Measurements from ENCODE around the gene CFLAR. TPM values are rescaled to one million over a fixed set of nuclear protein-coding genes. Genes with fewer than 3 reads are reported as not detected.

Gene CFLAR
- total RNA-seq, 1 donor from 2014 or later, result 43.9 TPM

DNA sequence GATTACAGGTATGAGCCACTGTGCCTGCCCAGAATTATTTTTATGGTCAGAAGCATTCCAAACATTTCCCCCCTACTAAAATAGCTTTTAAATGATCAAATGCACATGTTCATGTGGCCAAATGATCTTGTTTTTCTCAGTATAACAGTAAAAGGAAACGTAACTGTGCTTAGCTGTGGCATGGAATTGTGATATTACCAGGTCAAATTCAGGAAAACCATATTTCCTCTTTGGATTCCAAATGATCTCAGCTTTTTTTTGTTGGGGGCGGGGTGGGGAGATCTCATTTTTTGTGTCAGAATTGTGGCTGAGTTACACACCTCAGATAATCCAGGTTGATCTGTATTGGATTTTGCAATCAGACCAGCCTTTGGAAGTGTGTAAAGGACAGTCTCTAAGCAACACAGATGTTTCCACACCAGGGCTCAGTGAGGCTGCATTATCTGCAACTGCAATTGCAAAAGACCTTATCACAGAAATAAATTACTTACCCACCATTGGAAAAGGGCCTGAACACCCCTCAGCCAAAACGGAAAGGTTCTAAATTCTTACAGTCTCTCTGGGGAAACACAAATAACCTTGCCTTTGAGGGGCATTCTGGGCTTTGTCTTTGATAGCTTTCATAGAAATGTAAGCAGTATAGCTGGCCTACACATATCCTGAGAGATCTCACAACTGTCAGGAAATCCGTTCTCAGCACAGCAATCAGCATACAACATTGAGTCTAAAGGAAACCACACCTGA lies 75.3 kb downstream of the CFLAR start:
- Mint-ChIP-seq H3K27me3 (ENCODE audit: low read depth) (no peaks in the 10 kb centered on the region), H3K9me3 (no peaks in the 10 kb centered on the region), H3K4me1 (peaks cover 3% of the 10 kb centered on the region), H3K36me3 (peaks cover 2% of the 10 kb centered on the region), H3K4me3 (no peak overlapping the region), H3K27ac (no peak overlapping the region)
- TF ChIP-seq, protein P1, sequence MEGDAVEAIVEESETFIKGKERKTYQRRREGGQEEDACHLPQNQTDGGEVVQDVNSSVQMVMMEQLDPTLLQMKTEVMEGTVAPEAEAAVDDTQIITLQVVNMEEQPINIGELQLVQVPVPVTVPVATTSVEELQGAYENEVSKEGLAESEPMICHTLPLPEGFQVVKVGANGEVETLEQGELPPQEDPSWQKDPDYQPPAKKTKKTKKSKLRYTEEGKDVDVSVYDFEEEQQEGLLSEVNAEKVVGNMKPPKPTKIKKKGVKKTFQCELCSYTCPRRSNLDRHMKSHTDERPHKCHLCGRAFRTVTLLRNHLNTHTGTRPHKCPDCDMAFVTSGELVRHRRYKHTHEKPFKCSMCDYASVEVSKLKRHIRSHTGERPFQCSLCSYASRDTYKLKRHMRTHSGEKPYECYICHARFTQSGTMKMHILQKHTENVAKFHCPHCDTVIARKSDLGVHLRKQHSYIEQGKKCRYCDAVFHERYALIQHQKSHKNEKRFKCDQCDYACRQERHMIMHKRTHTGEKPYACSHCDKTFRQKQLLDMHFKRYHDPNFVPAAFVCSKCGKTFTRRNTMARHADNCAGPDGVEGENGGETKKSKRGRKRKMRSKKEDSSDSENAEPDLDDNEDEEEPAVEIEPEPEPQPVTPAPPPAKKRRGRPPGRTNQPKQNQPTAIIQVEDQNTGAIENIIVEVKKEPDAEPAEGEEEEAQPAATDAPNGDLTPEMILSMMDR (IDR thresholded peaks at IDR 0.05; ENCODE audit: unreplicated experiment), result no peak
- DNase-seq (ENCODE audit: low spot score in 2 of 2, unreplicated experiment in 2 of 2), result no peak

DNA sequence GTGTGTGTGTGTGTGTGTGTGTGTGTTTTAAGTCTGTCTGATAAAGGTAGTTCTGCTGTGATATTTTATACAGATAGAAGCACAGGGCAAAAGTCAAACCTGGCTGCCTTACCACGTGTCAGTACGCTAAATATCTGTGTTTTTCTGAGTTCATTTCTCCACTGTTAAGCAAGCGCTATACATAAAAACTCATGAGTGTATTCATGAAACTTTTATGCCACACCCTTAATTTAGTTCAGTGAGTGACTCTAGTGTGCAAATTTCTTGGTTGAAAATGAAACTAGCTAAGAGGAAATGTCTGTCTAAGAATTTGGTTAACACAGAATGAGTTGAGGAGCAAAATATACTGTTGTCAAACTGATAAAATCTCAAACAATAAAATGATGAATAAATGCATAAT lies 78.1 kb downstream of the CFLAR start:
- DNase-seq (ENCODE audit: low spot score in 2 of 2, unreplicated experiment in 2 of 2), result no peak
- Mint-ChIP-seq H3K27ac (no peak overlapping the region), H3K4me3 (no peak overlapping the region), H3K27me3 (ENCODE audit: low read depth) (no peaks in the 10 kb centered on the region), H3K4me1 (peaks cover 3% of the 10 kb centered on the region), H3K9me3 (no peaks in the 10 kb centered on the region), H3K36me3 (no peaks in the 10 kb centered on the region)
- TF ChIP-seq, protein P1 (IDR thresholded peaks at IDR 0.05; ENCODE audit: unreplicated experiment), result no peak

DNA sequence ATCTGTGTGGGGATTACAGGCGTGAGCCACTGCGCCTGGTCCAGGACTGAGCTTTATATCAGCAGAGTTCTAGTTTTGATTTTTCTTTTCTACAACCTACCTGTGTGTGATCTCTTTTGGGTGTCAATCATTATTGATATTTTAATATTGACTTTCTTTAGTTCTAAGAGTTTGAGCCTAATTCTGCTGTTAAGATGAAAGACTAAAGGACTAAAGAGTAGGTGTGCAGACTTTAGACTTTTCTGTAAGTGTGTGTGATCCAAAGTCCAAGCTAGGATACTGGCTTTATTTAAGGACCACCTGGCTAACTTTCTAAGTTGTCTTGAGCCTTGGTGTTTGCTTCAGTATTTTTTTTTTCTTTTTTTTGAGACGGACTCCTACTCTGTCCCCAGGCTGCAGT lies 79.4 kb downstream of the CFLAR start:
- Mint-ChIP-seq H3K27ac (no peak overlapping the region), H3K36me3 (no peaks in the 10 kb centered on the region), H3K27me3 (ENCODE audit: low read depth) (no peaks in the 10 kb centered on the region), H3K4me1 (peaks cover 8% of the 10 kb centered on the region), H3K9me3 (no peaks in the 10 kb centered on the region), H3K4me3 (no peak overlapping the region)
- TF ChIP-seq, protein P1 (IDR thresholded peaks at IDR 0.05; ENCODE audit: unreplicated experiment), result no peak
- no peak for DNase-seq (ENCODE audit: low spot score in 2 of 2, unreplicated experiment in 2 of 2)

DNA sequence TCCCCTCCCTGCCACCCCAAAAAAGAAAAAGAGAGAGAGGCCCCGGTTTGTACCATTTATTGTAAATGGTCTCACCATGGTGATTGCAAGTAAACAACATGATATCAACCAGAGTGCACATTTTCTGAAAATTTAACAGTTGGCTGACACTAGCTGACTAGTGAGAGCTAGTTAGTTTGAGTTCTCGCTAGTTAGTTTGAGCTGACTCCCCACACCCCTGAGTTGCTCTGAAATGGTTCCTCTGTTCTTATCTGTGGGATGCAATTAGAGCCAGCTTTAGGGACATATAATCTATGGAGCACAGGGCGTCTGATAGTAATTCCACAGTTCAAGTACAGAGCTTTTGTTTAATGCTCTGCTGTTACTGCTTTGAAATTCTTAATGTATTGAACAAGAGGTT lies 80.0 kb downstream of the CFLAR start:
- DNase-seq (ENCODE audit: low spot score in 2 of 2, unreplicated experiment in 2 of 2), result no peak
- H3K27me3 Mint-ChIP-seq (ENCODE audit: low read depth), result no peaks in the 10 kb centered on the region
- H3K4me1 Mint-ChIP-seq, result peaks cover 8% of the 10 kb centered on the region
- no peak overlapping the region for H3K4me3 Mint-ChIP-seq
- no peaks in the 10 kb centered on the region for H3K36me3 Mint-ChIP-seq
- TF ChIP-seq, protein P1 (IDR thresholded peaks at IDR 0.05; ENCODE audit: unreplicated experiment), result no peak
- H3K9me3 Mint-ChIP-seq, result no peaks in the 10 kb centered on the region
- no peak overlapping the region for H3K27ac Mint-ChIP-seq

DNA sequence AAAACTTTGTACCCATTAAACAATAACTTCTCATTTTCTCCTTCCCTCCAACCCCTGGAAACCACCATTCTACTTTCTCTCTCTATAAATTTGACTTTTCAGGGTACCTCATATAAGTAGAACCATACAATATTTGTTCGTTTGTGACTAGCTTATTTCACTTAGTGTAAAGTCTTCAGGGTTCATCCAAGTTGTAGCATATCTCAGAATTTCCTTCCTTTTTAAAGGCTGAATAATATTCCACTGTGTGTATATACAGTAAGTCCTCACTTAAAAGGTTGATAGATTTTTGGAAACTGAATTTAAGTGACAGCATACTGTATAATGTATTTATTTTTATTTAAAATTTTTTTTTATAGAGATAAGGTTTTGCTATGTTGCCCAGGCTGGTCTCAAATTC lies 80.8 kb downstream of the CFLAR start:
- no peaks in the 10 kb centered on the region for H3K9me3 Mint-ChIP-seq
- DNase-seq (ENCODE audit: low spot score in 2 of 2, unreplicated experiment in 2 of 2), result no peak
- no peak overlapping the region for H3K27ac Mint-ChIP-seq
- TF ChIP-seq, protein P1 (IDR thresholded peaks at IDR 0.05; ENCODE audit: unreplicated experiment), result no peak
- no peaks in the 10 kb centered on the region for H3K36me3 Mint-ChIP-seq
- H3K4me1 Mint-ChIP-seq, result peaks cover 5% of the 10 kb centered on the region
- no peaks in the 10 kb centered on the region for H3K27me3 Mint-ChIP-seq (ENCODE audit: low read depth)
- no peak overlapping the region for H3K4me3 Mint-ChIP-seq
